SH-SY5Y (cell line): ENCODE results near the gene TOP2A.

Source experiments
- GATA2 ChIP-seq: IDR thresholded peaks from 2 replicates; pipeline ENCODE4 v1.6.1; 2011; ENCODE audit warnings: mild to moderate bottlenecking, low read depth, low read length
- GATA3 ChIP-seq: IDR thresholded peaks from 2 replicates; pipeline ENCODE4 v1.6.1; 2011; ENCODE audit warnings: low read depth, mild to moderate bottlenecking, low read length, moderate library complexity

TOP2A gene

DNA sequence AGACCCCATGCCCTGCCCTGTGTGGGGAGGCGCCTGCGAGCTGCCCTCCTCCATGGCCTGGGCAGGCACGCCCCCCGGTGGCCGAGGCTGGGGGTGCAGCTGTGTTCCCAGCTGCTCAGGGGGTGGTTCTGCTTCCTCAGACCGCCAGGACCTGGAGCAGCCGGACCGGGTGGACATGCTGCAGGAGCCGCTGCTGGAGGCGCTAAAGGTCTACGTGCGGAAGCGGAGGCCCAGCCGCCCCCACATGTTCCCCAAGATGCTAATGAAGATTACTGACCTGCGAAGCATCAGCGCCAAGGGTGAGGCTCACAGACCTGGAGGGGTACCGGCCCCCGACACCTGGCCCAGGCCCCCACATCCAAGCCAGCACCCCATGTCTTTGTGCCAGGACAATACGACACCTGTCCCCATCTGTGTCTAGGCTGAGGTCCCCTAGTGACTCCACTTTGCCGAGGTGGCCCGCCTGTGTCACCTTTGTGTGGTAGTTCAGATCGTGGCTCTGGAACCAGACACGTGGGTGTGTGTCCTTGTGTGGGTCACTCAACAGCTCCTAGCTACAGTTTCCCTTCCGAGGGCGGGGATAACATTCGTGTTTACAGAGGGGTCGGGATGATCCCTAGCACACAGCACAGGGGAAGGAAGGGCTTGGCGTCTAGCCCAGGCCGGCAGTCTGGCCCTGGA, 62.4 kb downstream of the TOP2A start:
- TF ChIP-seq GATA3: no peak
- 0 out of 2 replicates have a peak, but pooled peaks have one; percentile 20 for TF ChIP-seq GATA2

DNA sequence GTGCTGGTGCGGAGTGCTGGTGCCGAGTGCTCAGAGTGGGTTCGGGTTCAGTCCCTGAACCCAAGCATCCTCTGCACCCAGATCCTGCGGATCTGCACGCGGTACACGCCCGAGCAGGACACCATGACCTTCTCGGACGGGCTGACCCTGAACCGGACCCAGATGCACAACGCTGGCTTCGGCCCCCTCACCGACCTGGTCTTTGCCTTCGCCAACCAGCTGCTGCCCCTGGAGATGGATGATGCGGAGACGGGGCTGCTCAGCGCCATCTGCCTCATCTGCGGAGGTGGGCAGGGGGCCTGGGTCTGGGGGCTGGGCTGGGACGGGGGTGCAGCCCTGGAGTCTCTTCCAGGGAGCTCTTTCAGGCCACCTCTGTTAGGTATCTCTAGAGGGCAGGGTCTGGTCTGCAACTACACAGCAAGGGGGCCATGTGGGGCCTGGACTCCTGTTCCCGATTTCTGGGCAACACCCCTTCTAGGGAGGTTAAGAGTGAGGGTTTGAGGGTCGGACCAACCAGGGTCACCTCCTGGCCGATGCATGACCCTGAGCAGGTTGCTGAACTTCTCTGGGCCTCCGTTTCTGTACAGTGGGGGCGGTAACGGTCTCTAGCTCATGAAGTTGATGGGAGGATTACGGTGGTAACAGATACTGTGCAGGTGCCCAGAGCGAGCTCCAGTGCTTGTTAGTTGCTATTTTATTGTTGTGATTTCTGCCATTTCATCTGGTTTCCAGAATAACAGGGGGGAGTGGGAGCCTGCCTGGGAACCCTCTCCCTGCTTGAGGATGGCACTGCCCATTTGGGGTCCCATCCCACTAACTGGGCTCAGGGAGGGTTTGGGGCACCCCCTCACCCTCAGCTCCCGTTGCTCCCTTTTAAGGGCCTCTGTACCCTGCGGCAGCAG, 63.2 kb downstream of the TOP2A start:
- TF ChIP-seq GATA3: no peak
- no peak for TF ChIP-seq GATA2

DNA sequence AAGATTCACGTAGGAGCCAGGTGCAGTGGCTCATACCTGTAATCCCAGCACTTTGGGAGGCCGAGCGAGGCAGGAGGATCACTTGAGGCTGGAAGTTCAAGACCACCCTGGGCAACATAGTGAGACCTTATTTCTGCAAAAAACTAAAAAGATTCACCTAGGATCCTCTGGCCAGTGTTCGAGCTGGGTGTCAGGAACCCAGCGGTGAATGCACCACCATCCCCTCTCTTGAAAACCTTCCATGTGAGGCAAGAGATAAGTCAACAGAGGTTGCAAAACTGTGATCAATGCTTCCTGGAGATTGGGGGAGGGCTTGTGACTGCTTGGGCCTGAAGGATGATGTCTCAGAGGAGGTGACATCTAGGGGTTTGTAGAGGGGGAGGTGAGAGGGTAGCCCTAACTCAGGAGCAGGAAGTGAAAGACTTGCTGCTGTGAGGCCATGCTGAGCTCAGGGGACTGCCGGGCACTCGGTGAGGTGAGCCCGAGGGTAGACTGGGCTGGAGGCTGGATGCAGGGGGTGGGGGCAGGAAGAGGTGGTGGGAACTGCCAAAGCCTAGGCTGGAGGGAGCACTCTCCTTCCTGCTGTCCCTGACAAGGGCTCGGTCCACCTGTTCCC, 64.8 kb downstream of the TOP2A start:
- TF ChIP-seq GATA2: no peak
- TF ChIP-seq GATA3: no peak

DNA sequence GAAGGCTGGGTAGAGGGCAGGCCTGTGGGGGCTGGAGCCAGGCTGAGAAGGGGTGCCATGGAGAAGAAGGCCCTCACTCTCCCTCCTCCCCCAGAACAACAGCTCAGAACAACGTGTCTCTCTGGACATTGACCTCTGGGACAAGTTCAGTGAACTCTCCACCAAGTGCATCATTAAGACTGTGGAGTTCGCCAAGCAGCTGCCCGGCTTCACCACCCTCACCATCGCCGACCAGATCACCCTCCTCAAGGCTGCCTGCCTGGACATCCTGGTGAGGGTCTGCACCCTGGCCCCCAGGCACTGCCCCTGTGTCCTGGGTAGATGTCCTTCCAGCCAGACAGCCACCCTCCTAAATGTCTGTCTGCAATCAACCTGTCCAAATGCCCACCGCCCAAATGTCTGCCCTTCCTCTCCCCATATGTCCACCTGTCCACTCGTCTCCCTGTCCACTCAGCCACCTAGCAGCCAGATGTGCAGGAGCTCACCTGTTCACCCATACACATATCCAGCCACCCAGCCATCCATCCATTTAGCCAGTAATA, 65.4 kb downstream of the TOP2A start:
- no peak for TF ChIP-seq GATA2

DNA sequence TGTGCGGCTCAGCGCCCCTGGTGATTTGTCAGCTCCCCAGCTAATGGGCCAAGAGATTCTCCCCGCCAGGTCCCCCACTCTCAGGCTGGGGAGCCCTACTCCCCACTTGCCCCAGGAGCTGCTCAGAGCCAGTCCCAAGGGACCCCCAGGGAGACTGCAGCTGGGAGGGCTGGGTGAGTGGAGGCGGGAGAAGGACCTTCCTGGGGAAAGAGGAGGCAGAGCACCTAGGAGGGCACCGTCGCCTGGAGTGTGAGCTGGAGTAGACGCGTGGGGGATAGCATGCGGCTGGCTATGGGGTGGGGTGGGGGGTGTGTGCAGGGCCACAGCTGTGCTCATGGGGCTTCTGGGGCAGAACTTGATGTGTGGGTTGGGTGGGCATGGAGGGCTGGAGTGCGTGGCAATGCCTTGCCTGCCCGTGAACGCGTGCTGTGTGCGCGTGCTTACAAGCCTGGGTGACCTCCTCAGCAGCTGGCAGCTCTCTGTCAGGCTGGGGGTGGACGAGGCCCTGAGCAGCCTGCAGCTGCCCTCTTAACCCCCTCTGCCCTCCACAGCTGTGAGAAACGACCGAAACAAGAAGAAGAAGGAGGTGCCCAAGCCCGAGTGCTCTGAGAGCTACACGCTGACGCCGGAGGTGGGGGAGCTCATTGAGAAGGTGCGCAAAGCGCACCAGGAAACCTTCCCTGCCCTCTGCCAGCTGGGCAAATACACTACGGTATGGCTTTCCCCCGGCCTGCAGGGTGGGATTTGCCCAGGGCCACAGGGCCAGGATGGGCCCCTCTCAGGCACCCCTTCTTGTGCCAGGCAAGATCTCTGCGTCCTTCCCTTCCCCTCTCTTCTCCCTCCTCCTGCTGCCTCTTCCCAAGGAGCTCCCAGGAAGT, 66.1 kb downstream of the TOP2A start:
- TF ChIP-seq GATA3 (no peak), GATA2 (no peak)

DNA sequence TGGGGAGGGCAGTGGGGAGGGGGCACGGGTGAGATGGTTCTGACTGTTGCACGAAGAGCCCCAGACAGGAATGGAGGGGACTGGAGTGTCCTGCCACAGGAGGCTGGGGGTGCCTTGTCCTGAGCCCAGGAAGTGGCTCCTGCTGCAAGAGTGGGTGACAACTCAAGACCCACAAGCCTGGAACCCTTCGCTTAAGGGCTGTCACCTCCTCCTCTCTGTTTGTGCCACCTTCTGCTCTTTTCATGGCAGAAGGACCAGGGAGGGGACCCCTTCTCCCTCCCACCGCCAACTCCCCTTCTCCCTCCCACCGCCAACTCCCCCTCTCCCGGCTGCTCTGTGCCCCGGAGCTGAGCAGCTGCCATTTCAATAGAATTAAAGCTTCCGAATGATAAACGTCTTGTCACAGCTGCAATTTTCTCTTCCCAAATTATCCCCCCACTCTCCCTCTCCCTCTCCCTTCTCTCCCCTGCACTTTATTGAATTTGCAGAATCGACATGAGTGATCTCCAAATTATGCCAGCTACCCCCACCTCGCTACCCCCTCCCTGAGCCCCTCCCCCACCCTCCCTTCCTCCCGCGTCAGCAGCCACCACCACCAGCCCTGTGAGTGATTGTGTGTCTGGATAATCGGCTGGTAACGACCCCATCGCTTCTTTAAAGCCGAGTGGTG, 66.9 kb downstream of the TOP2A start:
- TF ChIP-seq GATA3: no peak

DNA sequence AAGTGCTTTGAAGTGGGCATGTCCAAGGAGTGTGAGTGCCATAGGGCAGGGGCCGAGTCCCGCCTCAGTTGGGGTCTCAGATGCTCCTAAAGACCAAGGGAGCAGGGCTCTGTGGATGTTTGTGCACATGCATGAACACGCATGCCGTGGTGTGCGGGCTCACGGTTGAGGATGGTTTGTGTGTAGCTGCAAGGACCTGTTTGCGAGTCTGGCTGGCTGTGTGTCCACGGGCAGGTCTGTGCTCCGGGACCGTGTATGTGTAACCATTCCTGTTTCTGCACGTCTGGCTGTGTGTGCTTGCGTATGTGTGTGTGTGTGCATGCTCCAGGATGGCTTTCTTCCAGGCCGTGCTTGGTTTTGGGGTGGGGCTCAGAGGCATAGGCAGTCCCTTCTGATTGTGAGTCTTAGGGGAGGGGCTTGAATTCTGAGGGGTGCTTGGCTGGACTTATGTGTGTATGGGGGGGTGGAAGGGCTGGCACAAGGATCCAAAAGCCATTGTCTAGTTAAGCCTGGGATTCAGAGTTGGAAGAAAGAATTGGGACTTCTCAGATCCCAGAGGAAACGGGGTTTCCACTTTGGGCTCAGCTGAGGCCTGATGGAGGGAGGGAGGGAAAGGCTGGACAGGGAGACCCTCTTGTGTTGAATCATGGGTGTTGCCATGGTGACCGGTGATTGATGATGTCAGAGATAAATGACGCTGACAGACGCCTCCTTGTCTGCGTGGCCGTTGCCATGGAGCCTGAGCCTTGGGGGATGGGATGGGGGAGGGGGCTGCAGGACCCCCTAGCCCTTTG, 67.6 kb downstream of the TOP2A start:
- TF ChIP-seq GATA2: peak; percentile 83
- TF ChIP-seq GATA3: no peak

DNA sequence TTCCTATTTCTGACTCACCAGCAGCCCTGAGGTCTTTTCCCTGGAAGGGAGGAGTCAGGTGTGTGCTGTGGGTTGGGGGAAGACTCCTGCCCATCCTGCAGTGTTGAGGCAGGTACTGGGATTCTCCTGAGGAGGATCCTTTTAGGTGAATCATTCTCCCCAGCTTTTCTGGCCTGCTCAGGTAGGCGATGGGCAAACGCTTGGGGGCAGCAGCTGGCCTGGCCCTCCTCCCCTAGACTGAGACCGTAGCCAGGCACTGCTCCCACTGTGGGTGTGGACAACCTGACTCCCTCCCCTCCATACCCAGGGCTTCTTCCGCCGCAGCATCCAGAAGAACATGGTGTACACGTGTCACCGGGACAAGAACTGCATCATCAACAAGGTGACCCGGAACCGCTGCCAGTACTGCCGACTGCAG, 68.2 kb downstream of the TOP2A start:
- TF ChIP-seq GATA2 (no peak), GATA3 (no peak)

DNA sequence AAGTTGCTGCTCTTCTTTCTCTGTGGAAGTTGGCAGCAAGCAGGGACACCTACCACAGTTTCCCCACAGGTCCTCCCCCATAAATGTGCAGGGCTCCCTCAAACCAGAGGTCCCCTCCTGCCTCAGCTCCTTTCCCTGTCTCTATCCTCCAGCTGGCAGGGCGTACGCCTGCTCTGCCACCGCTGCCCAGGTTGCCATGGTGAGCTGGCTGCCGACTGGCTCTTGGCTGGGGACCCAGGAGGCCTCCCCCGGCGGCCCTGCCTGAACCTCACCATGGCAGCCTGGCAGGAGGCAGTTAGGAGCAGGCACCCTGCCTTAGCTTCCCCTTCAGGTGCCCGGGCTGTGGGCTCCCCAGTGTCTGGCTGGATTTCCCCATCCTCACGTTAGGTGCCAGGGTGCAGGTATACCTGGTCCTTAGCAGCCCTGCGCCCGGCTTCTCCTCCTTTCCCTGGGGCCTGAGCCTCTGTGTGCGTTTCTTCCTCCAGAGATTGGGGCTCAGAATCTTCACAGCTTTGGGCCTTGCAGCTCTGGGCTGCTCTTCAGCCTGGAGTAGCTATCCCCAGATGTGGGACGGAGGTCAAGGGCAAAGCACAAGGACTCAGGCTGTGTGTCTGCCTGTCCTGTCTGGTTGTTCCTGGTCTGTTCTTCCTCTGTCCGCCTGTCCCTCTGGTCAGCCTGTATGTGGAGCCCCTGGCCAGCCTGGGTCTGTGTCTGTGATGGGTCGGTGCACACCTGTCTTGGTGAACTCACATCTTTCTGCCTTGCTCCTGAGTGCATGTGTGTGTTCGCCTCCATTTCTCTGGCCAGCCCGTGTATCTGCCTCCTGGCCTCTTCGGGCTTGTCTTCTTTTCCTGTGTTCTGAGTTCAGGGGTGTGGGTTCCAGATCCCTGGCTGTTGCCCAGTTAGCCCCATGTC, 68.9 kb downstream of the TOP2A start:
- TF ChIP-seq GATA2 (no peak), GATA3 (no peak)

DNA sequence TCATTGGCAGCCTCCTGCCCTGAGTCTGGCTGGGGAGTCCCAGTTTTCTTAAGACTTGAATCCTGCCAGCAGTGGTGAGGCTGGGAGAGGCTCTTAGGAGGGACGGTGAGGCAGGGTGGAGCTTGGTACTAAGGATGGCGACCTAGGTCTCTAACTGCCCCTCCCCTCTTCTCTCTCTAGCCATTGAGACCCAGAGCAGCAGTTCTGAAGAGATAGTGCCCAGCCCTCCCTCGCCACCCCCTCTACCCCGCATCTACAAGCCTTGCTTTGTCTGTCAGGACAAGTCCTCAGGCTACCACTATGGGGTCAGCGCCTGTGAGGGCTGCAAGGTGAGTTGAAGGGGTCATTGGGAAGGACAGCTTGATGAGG, 69.6 kb downstream of the TOP2A start:
- TF ChIP-seq GATA3 (no peak), GATA2 (no peak)

DNA sequence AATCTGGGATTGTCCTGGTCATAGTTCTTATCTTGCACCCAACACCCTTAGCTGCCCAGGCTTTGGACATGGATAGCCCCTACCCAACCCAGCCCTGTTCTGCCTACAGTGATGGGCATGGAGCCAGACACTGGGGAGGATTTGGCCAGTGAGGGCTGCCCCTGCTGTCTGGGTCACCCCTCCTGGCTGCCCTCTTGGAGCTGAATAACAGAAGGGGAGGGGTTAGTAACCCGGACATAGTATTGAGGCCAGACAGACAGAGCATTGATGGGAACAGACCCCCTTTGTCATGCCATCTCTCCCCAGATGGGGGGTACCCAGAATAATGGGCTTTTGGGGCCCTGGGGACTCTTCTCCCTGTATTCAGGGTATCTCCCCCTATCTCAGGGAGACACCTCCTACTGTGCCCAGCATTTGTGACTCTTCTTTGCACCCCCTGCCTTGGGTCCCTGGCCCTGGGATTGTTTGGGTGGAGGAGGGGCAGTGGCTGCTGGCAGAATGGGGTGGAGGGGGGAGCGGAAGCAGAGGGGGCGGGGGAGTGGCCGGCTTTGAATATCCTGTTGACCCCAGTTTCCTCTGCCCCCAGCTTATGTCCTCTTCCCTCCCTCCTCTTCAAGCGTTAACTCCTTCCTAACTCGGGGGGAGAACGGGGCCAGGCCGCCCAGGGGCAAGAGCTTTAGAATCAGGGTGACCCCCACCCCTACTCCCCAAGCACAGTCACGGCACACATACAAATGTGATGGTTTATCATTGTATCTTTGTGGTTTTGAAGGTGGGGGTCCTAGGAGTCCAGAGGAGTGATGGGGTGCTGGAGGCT, 70.2 kb downstream of the TOP2A start:
- TF ChIP-seq GATA3 (no peak), GATA2 (peak; percentile 60)
